Measurements from ENCODE around the gene FAM163B.

The FAM163B gene

DNA sequence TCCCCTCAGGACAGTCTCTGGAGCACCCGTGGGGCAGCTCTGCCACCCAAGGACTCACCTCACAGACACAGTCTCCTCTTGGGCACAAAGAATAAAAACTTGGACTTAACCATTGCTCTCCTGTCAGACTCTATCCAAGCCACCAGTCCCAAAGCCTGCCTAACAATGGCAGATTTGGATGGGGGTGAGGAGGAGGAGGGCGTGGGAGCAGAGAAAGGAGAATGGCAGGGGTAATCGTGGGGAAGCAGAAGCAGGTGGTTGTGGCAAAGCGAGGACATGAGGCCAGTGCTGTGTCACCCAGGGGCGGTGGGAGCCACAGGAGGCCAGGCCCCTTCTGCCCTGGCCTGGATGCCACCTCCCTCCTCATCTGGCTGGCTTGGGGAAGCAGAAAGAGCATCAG, 5.5 kb upstream of the FAM163B start:
- no peak for DNase-seq (ENCODE audit: extremely low read depth, low read depth)
- TF ChIP-seq CTCF (IDR thresholded peaks at IDR 0.05; ENCODE audit: low read depth, low read length) = no peak

DNA sequence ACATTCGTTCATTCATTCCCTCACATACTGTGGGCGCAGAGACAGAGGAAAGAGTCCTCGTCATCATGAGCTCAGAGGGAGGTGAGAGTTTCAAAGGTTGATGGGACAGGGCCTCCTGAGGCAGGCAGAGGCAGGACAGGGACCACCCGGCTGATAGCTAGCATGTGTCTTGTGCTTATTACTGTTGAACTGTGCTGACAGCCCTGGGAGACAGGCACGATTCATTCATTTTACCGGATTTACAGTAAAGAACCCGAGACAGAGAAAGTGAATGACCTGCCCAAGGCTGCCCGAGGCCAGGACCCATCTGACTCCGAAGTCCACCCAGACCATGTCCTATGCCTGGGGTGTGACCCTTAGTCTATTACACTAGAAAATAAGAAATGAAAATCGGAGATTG, 4.9 kb upstream of the FAM163B start:
- TF ChIP-seq CTCF (IDR thresholded peaks at IDR 0.05; ENCODE audit: low read depth, low read length) = no peak
- DNase-seq (ENCODE audit: extremely low read depth, low read depth) = no peak

- no peak for TF ChIP-seq CTCF (IDR thresholded peaks at IDR 0.05; ENCODE audit: low read depth, low read length)
- DNase-seq (ENCODE audit: extremely low read depth, low read depth) = no peak
These were observed 4.2 kb upstream of the FAM163B start for GRCh38 chr9:133613432-133613831.

- no peak for TF ChIP-seq CTCF (IDR thresholded peaks at IDR 0.05; ENCODE audit: low read depth, low read length)
- no peak for DNase-seq (ENCODE audit: extremely low read depth, low read depth)
These were observed 3.6 kb upstream of the FAM163B start for GRCh38 chr9:133612816-133613215.

DNA sequence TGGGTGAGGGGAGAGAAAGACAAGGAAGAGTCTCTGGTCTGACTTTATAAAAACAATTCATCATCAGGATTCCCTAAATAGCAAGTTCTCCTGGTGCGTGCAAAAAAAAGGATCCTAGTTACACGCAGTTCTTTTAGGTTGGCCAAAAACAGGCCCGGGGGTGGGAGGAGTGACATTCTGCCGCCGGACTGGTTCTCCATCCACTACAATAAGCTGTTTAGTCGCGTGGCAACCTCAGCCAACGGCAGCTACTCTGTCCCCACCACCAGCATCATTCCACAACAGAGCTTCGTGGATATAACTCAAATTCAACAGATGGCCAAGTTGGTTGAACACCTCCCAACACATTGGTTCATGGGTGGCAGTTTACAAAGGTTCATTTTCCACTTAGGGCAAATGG, 2.9 kb upstream of the FAM163B start:
- TF ChIP-seq CTCF (IDR thresholded peaks at IDR 0.05; ENCODE audit: low read depth, low read length) = no peak
- DNase-seq (ENCODE audit: extremely low read depth, low read depth) = no peak

DNA sequence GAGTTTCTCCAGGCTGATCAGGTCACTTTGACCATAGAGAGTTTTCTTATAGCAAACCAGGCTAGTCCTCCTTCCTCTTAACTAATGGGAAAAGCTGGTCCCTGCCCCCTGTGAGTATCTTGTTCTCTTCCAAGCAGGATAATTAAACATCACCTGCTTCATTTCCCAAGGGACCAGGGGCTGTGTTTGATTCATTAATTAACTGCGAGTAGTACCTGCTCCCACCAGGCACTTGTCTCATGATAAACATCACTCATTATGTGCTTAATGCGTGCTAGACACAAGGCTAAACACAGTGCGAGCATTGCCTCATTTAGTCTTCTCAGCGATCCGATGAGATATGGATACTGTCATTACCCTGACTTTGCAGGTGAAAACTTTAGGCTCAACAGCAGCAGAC, 1.7 kb upstream of the FAM163B start:
- TF ChIP-seq CTCF (IDR thresholded peaks at IDR 0.05; ENCODE audit: low read depth, low read length) = no peak
- DNase-seq (ENCODE audit: extremely low read depth, low read depth) = no peak

DNA sequence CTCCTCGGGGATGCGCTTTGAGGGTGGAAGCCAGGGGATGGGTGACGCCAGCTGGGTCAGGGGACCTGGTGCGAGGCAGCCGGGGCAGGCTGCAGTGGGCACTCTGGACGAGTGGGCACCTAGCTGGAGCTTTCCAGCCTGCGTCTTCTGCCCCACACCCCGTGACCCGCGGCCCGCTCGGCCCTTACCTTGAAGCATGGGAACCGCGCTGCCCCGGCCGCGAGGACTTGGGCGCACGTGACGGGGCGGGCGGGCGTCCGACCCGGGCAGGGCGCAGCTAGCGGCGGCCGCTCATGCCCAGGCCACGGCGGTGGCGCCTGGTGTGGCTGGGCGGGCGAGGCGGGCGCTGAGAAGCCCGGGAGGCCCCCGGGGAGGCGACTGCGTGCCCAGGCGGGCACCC, 300 bp downstream of the FAM163B start:
- no peak for DNase-seq (ENCODE audit: extremely low read depth, low read depth)
- TF ChIP-seq CTCF (IDR thresholded peaks at IDR 0.05; ENCODE audit: low read depth, low read length) = no peak
